Stimulated activated naive CD4-positive, alpha-beta T cell treated with Interleukin-2 at 50 U/mL for 16 hours (primary cell): ENCODE data around the gene CRADD.
"Not testable (repeated sequence)": the region's sequence is repeated elsewhere in the genome, so short reads cannot be mapped to it uniquely, and the experiment has no call there.

Experiments
- DNase-seq: peaks from one replicate; lab custom pipeline; 2025; lab: John Stamatoyannopoulos, UW

Gene CRADD

DNA sequence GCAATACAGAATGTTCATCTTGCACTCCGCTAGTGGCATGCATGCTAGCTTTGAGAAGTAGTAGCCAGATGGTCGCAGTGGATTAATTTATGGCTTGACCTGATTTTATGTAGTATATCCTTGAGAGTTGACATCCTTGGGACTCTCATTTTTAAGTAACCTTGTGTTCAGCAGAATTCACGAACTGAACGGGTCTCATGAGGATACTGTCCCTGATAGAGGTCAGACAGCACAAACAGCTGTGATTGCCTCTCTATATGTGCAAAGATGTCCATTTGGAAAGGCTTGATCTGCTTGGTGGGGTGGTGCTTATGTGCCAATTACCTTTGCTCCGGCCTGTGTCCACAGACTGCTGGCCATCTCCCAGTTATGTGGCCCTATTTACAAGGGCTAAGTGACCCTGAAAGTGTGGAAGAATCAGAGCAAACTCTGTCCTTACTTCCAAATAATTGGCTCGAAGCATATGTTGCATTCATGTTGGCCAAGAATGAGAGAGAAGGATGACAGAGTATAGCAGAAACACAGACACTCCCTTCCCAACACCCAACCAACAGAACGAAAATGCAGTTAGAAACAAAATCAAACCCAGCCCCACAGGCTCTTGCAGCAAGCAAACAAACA lies 167.1 kb downstream of the CRADD start:
- DNase-seq = no peak

- DNase-seq = no peak
Observed at GRCh38 chr12:93846936-93847516, 169.9 kb downstream of the CRADD start.

DNA sequence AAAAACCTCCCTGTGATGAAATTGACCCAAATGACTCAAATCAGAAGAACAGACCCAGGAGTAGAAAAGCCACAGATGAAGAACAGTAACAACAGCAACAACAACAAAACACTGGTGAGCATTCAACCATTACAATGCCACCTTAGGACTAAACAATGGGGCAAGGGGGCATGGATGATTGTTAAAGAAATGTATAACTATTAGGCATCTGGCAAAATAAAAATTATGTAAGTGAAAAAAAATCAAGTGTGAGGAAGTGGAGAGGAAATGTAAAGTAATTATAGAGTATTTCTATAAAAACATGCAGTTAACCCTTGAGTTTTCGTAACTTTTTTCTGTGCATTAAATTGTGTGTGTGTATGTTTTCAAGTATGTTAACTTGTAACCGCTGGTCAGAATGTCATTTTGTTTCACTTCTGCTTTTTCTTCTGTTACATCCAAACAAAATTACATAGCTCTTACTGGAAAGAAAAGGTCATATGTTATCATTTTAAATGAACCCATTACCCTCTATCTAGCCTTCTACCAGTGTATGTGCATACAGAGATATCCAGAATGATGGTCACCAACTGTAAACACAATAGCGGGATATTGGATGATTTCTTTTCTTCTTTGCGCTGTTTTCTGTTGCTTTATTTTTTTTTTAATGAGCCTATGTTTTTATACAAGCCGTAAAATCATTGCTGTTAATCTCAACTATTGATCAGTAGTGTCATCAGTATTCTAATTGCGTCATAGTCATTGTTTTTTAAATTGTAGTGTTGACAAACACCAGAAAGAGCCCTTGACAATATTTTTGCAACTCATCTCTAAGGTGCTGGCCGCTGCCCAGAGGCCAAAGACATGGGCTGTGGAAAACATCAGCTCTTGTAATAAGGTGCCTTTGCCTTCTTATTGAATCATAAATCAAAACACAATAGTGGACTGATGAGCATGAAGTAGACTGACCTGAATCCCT lies 170.6 kb downstream of the CRADD start:
- DNase-seq = no peak

DNA sequence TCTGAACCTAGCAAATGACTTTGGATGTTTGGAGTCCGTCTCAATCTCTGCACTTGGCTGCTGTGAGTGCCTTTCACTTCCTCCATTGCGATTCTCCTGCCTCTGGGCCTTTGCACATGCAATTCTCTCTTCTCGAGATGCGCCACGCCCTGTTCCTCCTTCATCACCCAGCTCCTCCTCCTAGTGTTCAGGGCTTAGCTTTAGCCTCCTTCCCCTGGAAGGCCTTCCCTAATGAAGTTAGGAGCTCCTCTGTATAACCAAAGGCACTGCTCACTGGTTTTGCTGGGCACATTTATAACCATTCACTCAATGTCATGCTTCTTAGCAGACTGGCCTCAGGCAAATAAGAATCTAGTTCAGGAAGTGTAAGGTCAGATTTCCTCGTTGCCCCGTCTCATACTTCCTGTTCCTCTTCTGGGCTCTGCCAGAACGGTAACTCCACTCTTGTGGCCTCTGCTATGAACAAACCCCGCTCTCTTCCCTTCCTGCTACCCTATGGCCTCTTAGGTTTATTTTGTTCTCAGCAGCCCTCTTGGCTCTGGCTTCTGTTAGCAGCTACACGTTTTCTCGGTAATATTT lies 171.4 kb downstream of the CRADD start:
- no peak for DNase-seq

DNA sequence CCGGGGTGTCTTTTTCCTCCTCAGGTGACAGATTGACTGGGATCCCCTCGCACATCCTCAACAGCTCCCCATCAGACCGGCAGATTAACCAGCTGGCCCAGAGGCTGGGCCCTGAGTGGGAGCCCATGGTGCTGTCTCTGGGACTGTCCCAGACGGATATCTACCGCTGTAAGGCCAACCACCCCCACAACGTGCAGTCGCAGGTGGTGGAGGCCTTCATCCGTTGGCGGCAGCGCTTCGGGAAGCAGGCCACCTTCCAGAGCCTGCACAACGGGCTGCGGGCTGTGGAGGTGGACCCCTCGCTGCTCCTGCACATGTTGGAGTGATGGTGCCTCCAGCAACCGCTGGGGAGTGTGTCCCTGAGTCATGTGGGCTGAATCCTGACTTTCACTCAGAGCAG lies 172.8 kb downstream of the CRADD start:
- no peak for DNase-seq

- DNase-seq = no peak
Observed at GRCh38 chr12:93850481-93851256, 173.5 kb downstream of the CRADD start.

GRCh38 chr12:93851257-93851671 lies 174.1 kb downstream of the CRADD start:
- no peak for DNase-seq

GRCh38 chr12:93852173-93852591 lies 175.0 kb downstream of the CRADD start:
- DNase-seq = no peak

DNA sequence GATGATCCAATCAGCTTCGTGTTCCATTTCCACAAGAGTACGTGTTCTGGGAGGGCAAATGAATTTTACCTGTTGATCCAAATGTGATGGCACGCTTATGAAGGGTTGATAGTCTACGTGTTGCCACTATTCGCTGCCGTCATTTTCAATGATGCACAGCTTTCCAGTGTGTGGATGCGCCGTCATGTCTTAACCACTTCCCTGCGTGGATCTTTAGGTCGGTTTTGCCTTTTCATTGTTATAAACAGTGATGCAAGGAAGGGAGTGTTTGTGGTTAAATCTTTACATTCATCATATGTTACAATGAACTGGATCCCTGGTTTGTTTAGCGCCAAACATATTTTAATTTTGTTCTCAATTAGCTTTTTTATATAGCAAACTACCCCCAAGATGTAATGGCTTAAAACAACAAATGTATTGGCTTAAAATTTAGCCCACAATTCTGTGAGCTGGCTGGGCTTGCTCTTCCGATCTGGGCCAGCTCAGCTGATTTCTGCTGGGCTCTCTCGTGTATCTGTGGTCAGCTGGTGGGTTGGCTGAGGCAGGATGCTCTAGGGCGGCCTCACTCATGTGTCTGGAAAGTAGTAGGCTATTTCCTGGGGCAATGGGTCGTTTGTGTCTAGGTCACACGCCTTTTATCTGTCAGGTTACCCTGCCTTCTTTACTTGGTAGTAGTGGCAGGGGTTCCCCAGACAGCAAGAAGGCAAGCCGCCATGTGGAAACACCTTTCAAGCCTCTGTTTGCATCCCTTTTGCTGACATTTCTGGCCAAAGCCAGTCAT lies 176.7 kb downstream of the CRADD start:
- no peak for DNase-seq

GRCh38 chr12:93855261-93855660 lies 178.1 kb downstream of the CRADD start:
- no peak for DNase-seq

- no peak for DNase-seq
Observed at GRCh38 chr12:93856611-93857010, 179.4 kb downstream of the CRADD start.

DNA sequence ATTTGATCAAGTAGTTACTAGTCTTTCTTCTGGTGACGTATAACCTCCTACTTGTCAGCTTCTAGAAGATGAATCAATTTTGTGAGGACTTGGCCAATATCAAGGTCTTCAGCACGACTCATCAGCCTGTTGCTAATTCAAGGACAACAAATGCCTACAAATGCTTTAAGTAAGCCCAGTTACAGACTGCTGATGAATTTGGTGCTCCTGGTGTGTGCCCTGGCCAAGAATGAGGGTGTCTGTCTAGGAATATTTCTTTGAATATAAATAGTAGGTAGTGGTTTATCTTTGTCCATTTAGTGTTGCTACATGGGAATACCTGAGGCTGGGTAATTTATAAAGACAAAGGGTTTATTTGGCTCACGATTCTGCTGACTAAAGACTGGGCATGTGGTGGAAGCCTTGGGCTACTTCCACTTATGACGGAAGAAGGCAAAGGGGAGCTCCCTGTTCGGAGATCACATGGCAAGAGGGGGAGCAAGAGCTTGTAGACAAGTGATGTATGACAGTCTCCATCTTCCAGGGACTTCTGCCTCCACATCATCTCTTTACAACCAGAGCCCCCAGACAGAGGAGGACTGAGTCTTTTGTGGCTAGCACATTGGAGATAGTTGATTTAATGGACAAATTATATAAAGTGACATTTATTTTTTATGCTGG lies 180.2 kb downstream of the CRADD start:
- no peak for DNase-seq

DNA sequence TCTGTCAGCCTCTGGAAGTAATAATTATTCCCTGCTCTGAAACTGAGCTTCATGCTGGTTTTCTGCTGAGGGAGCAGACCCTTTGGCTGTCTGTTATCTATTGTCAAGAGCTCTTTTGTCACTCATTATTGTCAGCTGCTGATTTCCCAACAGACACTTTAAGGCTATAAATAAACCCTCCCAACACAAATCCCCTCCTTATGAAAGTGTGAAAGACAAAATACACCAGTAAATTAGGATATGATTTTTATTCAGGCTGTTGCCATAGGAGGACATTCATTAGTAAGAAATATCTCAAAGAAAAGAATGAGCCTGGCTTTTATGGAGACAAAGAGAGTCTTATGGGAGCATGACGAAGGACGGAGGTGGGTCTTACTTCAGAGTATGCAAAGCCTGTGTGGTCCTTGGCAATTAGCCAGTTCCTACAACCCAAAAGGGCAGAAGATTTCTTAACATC lies 180.8 kb downstream of the CRADD start:
- no peak for DNase-seq

GRCh38 chr12:93860668-93861373 lies 183.6 kb downstream of the CRADD start:
- no peak for DNase-seq

DNA sequence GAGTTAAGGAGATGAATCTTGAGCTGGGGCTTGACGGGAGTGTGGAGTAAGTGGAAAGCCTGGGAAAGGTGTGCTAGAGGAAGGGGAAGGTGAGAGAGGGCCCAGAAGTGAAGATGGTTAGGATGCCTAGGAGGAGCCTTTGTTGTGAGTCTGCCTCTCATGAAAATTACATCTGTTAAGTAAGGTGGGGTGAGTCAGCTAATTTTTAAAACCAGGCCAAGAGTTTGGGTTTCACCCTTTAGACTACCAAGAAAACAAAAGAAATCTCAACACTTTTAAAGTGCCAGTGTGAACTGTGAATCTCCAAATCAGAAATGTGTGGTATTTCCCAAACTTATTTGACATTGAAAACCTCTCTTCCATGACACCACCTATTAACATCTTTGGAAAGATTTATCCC lies 185.2 kb downstream of the CRADD start:
- DNase-seq = no peak

DNA sequence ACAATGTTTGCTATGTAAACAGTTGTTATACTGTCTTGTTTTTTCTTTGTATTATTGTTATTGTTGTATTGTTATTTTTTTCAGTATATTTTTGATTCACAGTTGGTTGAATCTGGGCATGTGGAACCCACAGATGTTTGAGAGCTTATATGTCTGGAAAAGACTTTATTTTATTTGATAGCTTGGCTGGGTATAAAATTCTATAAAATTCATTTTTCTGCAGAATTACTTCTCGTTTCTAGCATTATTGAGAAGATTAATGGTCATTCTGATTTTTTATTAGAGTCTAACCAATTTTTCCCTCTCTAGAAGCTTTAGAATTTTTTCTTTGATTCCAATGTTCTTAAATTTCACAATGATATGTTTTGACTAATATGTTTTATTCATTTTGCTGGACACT lies 188.6 kb downstream of the CRADD start:
- no peak for DNase-seq

DNA sequence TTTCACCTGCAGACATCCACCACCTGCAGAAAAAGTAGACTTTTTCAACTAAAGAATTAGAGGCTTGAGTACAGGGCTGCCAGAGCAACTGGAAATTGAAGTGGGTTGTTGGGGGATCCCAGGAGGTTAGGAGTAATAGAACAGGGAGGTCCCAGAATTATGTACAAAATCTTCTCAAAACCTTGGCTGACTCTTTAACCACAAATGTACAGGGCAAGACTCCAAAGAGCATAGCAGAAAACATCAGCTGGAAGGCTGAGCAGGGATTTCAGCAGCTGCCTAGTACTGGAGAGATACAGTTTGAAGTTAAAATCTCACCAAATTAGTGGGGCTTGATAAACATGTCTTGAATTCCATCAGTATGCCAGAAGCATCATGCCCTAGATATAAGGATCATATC lies 191.6 kb downstream of the CRADD start:
- DNase-seq = no peak

GRCh38 chr12:93870020-93870795 lies 193.0 kb downstream of the CRADD start:
- no peak for DNase-seq

DNA sequence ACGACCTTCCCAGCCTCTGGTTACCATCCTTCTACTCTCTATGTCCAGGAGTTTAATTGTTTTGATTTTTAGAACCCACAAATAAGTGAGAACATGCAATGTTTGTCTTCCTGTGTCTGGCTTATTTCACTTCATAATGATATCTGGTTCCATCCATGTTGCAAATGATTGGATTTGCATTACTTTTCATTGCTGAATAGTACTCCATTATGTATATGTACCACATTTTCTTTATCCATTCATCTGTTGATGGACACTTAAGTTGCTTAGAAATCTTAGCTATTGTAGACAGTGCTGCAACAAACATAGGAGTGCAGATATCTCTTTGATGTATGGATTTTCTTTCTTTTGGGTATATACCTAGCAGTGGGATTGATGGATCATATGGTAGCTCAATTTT lies 194.4 kb downstream of the CRADD start:
- not testable (repeated sequence) for DNase-seq
